H1 (cell line): ENCODE data around the gene NAA25. TPM values are rescaled to one million over a fixed set of nuclear protein-coding genes. Genes with fewer than 3 reads are reported as not detected.
A peak's percentile ranks its signal among the peaks of the same experiment; 100 is the strongest.

Experiments used
- ASH2L ChIP-seq: fragments of 200-600, 300-600 bp; sonication (generic); IDR thresholded peaks from one replicate; pipeline ENCODE4 v1.7.1; 2017; ENCODE audit warnings: low read length
- NANOG ChIP-seq: IDR thresholded peaks from 2 replicates; pipeline ENCODE4 v1.6.1; 2011; ENCODE audit warnings: low read length, low read depth, mild to moderate bottlenecking, inconsistent platforms; ENCODE audit not compliant: insufficient read depth, poor library complexity, severe bottlenecking
- PHF8 ChIP-seq: fragments of 200-600 bp; sonication (generic); conservative IDR thresholded peaks from 2 replicates; pipeline ENCODE4 v1.7.1; 2012; ENCODE audit warnings: low read depth, mild to moderate bottlenecking, inconsistent platforms, low read length, moderate library complexity
- polyA plus RNA-seq, 7 experiments: library from polyadenylated mRNA; depleted of rRNA in 3 of 7; stranded (reverse) in 5 of 7; unstranded in 2 of 7; fragments of >200 nt in 5 of 7; fragments of 200-250 nt in 2 of 7; gene quantifications; 1 replicate in 5 of 7; 2 replicates in 1 of 7; 4 replicates in 1 of 7; pipeline versions ENCODE4 v1.2.1 to v1.2.3, GENCODE V29; 2011 to 2013; ENCODE audit warnings: missing spikeins in 2 of 7, mixed read lengths in 2 of 7
- total RNA-seq: library from RNA; stranded (reverse); fragmentation: NEBNext Ultra II Directional; extraction: Animal tissue kit (Norgen Biotek cat#: 25700); gene quantifications from 2 replicates; pipeline ENCODE4 v1.2.1, GENCODE V29; 2021

The NAA25 gene
- total and polyA plus RNA-seq, 2 of the 8 experiments (the other 6 are each of a cell fraction or from before 2014, with no cell fraction given) = 10.8 to 60.3 TPM

- TF ChIP-seq NANOG = no peak
- TF ChIP-seq ASH2L = peak; percentile 34
- peak; percentile 50 for TF ChIP-seq PHF8
Observed at GRCh38 chr12:112013601-112014402, 94.8 kb downstream of the NAA25 start (continued).
